GM10847 (cell line): ENCODE measurements around the gene TNFRSF21.

Experiments
- POLR2A ChIP-seq: IDR thresholded peaks from 2 replicates; pipeline ENCODE4 v1.6.1; 2011; ENCODE audit not compliant: insufficient read length; ENCODE audit errors: extremely low read depth

TNFRSF21 gene

DNA sequence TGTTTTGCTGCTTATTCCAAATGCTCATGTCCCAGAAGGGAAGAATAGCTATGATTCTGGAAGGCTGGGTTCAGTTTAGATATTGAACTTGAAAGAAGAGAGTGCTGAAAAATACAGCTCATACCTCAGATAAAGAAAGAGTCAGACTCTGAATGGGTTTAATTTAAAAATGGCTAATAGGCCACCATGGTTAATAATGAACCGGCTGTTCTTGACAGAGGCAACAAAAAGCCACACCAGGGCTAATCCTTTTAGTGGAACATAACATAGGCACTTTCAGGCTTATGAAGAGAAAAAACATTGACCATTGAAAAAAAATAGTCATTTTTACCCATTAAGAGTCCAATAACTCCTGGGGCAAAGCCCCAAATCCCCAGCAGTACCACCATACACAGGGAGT is 59.4 kb downstream of the TNFRSF21 start:
- TF ChIP-seq POLR2A = no peak

GRCh38 chr6:47248446-47248845 is 61.3 kb downstream of the TNFRSF21 start:
- TF ChIP-seq POLR2A = no peak

DNA sequence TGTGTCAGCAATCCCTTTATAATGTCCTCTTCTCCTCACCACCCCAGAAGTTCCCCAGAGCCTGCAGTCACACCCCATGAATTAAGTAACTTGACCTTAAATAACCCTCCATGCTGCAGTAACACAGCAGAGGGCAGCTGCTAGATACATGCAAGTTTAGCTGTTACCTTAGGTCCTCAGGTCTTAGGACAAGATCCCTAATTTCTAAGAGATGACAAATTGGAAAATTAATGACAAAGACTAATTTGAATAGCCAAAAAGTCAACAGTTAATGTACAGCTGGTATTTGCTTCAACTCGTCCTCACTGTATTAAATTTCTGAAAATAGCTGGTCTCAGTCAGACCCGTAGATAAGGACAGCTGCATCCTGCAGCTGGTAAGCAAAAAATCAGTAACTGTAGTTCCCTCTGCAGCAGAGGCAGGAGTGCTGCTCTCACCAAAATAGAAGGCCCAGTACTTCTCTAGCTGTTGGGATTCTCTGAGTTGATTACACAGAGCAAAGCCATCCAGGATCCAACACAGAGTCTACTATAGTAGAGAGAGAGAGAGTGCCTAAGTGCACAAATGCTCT is 62.4 kb downstream of the TNFRSF21 start:
- no peak for TF ChIP-seq POLR2A

GRCh38 chr6:47246551-47246950 is 63.2 kb downstream of the TNFRSF21 start:
- TF ChIP-seq POLR2A = no peak

- TF ChIP-seq POLR2A = no peak
Observed at GRCh38 chr6:47245745-47246371, 63.8 kb downstream of the TNFRSF21 start.

DNA sequence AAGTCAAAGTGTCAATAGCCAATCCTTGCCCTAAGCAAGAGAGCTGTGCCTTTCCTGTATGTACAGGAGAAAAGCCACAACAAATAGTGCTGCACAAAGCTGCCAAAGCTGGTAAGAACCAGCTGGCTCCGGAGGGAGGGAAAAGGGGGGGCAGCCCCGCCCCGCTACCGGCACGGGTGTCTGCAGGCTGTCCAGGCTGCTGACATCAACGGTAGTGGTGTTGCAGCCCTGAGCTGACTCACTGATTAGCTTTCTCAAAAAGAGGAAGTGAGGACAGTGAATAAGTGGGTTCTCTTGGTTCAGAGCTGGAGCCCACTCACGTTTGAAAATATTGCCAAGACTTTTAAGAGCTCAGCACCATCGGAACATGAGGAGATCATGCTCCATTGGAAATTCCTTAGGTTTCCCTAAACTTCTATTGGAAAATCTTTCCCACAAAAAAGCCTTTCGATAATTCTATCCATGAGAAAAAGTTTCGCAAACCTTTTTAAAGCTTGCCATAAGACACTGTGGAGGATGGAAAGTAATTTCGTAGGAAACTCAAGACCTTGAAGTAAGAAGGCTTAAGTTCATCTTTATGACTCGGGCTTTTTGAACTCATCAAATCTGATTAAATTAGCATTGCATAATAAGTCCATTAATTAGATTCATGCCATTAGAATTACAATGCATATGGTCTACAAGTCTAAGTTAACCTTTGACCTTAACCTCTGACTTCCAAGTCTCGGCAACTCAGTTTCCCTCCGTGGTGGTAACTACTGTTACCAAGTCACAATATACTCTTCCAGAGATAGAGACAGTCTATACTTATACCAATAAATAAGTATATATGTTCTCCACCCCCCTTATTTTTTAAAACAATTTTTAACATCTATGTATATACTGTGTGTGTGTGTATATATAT is 67.0 kb downstream of the TNFRSF21 start:
- TF ChIP-seq POLR2A = no peak

- no peak for TF ChIP-seq POLR2A
Observed at GRCh38 chr6:47241742-47242482, 67.8 kb downstream of the TNFRSF21 start.

DNA sequence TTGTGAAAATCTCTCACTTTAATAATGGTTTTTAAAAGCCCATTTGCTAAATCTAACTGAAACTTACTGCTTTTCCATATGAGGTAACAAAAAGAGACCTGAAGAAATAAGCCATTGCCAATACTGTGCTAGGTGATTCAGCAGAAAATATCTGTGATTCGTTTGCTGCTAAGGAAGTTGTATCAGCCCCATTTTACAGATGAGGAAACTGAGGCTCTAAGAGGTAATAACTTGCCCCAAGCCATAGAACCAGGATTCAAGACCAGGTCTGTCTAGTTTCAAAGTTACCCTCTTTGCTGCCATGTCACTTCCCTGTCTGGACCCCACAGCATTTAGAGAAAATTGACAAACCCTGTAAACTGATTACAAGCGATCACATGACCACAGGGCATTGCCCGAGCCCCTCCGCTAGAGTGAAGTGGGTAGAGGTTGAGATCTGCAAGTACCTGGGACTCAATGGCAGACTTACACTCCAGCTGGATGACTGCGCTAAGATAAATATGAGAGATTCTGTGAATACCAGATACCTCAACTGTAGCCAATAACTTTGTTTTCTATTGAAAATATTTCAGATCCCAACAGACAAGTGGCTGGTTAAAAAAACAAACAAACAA is 69.3 kb downstream of the TNFRSF21 start:
- TF ChIP-seq POLR2A = no peak

DNA sequence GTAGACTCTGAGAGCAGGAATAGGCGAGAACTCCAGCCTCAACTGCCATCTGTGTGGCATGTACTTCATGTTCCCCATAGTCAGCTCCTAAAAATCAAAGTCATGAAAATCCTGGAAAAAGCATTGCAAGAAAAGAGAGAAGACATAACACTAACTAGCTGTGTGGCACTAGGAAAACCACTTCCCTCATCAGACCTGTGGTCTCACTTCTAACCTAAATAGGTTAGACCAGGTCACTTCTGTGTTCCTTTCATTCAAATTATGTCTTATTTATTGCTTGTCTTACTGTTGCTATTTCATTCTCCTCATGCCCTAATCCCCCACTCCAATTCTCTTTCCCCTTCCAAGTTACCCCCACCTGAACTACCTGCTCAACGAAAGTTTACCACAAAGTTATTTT is 70.2 kb downstream of the TNFRSF21 start:
- TF ChIP-seq POLR2A = no peak

DNA sequence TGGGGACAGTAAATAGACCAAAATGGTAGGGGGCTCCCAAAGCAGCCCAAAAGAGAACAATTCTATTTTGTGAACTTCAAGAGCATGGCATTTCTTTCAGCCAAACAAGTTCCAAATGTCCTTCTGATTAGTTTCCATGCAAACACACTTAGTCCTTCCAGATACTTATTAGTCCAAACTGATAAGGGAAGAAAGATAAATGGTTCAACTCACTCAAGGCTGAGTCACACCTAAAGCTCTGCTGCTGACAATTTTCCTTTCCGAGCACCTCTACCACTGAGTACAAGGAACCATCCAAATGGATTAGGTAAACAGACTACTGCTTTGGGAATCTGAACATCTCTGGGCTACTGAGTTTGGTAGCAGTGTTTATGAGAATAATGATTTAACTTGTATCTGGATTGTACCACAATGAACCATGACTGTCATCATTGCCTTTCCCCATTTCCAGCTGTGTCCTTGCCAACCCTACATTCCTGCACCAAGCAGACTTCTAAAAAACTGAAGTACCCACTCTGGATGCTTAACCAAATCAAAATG is 71.2 kb downstream of the TNFRSF21 start:
- TF ChIP-seq POLR2A = no peak

- TF ChIP-seq POLR2A = no peak
Observed at GRCh38 chr6:47237196-47237595, 72.5 kb downstream of the TNFRSF21 start.

DNA sequence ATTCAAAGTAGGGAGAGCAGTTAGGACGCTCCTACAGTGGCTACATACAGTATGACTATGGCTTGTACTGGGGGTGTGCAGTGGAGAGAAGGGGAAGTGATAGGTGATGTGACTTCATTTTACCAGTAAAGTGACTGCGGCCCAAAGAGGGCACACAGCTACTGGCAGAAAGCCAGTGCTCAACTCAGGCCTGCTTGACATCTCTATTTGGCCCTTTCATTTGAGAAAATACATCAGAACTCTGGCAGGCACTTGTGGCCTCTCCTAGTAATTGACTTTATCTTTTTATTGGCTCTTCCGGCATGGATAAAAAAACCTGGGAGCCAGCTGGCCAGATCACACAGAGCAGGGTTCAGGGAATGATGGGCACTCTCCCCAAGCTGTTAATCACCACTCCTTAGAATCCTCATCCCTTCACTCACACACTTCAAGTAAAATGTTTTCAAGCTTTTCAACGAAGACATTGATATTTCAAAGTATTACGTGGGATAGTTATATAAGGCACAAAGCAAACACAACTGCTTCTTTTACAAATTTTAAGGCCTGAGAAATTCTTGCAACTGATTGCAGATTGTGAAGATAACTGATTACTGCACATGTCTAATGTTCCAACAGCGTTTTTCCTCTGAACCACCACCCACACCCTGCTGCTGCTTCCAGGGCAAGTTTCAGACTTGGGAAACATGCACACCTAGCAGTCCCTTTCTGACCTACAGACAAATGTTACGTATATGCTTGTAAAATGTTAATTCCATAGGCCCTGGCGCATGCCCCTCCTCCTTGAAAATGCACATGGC is 73.5 kb downstream of the TNFRSF21 start:
- no peak for TF ChIP-seq POLR2A

DNA sequence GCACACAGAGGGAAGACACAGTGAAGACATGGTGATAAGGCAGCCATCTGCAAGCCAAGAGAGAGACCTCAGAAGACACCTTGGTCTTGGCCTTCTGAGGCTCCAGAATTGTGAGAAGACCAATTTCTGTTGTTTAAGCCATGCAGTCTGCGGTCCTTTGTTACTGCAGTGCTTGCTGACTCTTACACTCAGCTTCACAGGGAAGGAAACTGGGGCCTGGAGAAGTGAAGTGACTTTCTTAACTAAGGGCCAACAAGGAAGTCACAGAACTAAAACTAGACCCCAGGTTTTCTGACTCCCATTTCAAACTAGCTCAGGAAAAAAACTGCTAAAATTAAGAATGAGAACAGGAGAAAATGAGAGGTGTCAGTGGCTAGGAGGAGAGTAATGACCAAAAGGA is 74.3 kb downstream of the TNFRSF21 start:
- TF ChIP-seq POLR2A = no peak
